Measurements from ENCODE around the gene TOR2A.
A peak's percentile ranks its signal among the peaks of the same experiment; 100 is the strongest.

Gene TOR2A

DNA sequence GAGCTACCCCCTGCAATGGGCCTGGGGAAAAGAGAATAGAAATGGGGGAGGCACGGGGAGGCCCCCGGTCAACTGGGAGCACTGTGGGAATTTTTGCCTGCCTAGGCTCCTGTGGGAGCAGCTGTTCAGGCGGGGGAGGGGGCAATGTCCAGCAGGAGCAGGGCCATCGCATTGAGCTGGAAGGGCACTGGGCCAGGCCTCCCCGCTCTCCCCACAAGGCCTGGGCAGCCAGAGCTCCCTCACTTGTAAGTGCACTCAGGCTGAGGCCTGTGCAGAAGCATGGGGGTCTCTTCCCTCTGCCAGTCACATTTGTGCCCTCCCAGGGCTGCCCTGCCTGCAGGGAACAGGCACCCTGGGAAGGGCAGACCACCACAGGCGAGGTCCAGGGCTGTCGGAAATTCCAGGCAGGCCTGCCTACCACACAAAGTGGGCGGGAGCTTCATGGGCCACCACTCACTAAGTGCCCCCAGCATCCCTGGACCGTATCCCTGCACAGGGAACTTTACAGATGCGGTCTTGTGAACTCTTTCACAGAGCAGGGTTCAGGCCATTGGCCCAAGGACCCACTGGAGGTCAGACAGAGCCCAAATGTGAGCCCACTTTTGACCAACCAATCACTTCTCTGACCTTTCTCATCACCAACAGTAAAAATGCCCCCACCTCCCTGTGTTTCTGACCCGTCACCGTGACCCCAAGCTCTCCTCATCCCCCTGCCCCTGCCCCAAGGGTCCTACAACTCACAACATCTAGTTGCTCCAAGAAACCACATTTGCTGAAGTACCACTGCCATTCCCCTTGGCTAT lies 29.3 kb downstream of the TOR2A start:
- H3K27ac ChIP-seq, result no peak overlapping the region
- no peak for DNase-seq (ENCODE audit: low read depth, low spot score)

DNA sequence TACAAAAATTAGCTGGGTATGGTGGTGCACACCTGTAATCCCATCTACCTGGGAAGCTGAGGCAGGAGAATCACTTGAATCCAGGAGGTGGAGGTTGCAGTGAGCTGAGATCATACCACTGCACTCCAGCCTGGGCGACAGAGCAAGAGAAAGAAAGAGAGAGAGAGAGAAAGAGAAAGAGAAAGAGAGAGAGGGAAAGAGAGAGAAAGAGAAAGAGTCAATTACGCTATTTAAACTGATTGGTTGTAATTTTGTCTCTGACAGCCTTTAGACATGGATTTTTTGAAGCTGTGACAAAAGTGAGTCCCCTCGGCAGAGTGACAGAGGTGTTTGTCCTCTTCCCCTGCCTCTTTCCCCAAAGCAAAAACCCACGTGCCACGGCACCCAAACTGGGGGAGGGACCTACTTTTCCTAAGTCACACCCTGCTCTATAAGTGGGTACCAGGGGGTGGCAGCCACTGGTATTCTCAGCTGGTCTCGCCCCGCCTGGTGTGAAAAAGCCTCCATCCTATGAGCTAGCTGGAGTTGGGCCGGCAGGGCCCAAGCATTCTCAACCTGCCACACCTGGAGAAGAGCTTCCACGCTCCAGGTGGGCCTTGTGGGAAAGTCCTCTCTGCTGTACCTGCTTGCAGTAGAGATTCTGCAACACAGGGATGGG lies 31.7 kb downstream of the TOR2A start:
- no peak for DNase-seq (ENCODE audit: low read depth, low spot score)
- no peak overlapping the region for H3K27ac ChIP-seq

- no peak for DNase-seq (ENCODE audit: low read depth, low spot score)
- H3K27ac ChIP-seq, result no peak overlapping the region
These were observed 34.4 kb downstream of the TOR2A start for GRCh38 chr9:127700594-127701255.

- no peak overlapping the region for H3K27ac ChIP-seq
- DNase-seq (ENCODE audit: low read depth, low spot score), result no peak
These were observed 35.0 kb downstream of the TOR2A start for GRCh38 chr9:127700140-127700539.

- DNase-seq (ENCODE audit: low read depth, low spot score), result peak; percentile 72
- peak overlapping the region; percentile 50 for H3K27ac ChIP-seq
These were observed 36.0 kb downstream of the TOR2A start for GRCh38 chr9:127698985-127699670.

GRCh38 chr9:127698386-127698785 lies 36.7 kb downstream of the TOR2A start:
- no peak overlapping the region for H3K27ac ChIP-seq
- DNase-seq (ENCODE audit: low read depth, low spot score), result no peak

DNA sequence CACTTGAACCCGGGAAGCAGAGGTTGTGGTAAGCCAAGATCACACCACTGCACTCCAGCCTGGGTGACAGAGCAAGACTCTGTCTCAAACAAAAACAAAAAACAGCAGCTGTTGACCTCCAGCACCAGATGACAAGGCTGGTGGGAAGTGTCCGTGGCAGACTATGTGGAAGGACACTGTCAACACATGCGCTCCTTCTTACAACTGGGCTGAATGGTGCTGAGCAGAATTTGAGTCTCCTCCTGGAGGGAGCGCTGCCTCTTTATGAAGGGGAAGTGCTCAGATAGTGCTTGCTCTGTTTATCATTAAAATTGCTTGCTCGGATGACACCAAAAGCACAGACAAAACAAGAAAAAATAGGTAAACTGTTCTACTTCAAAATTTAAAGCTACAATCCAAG lies 37.5 kb downstream of the TOR2A start:
- DNase-seq (ENCODE audit: low read depth, low spot score), result no peak
- H3K27ac ChIP-seq, result no peak overlapping the region

- H3K27ac ChIP-seq, result no peak overlapping the region
- DNase-seq (ENCODE audit: low read depth, low spot score), result no peak
These were observed 40.0 kb downstream of the TOR2A start for GRCh38 chr9:127694890-127695720.

DNA sequence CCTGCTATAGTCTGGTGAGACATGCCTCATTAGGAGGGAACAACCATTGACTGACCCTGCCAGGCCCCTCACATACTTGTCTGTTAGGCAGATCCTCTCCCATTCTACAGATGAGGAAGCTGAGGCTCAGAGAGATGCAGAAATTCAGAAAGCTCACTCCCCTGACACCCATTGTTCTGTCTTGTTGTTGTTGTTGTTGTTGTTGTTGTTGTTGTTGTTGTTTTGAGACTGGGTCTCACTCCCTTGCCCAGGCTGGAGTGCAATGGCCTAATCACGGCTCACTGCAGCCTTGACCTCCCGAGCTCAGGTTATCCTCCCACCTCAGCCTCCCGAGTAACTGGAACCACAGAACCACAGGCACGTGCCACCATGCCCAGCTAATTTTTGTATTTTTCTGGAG lies 41.4 kb downstream of the TOR2A start:
- H3K27ac ChIP-seq, result no peak overlapping the region
- no peak for DNase-seq (ENCODE audit: low read depth, low spot score)

- no peak overlapping the region for H3K27ac ChIP-seq
- DNase-seq (ENCODE audit: low read depth, low spot score), result no peak
These were observed 42.0 kb downstream of the TOR2A start for GRCh38 chr9:127693143-127693542.

DNA sequence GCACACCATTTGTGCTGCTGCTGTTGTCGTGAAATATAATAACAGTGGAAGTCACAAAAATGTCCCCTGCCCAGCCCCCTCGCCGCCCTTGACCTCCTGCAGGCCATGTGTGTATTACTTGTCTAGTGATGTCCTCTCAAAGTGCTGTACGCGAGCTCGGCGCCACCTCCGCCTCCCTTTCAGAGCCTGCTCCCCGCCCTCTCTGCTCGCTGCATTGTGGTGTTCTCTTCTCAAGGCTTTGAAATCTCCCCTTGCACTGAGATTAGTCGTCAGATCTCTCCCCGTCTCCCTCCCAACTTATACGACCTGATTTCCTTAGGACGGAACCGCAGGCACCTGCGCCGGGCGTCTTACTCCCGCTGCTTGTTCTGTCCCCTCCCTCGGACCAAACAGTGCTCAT lies 43.0 kb downstream of the TOR2A start:
- H3K27ac ChIP-seq, result no peak overlapping the region
- DNase-seq (ENCODE audit: low read depth, low spot score), result no peak

DNA sequence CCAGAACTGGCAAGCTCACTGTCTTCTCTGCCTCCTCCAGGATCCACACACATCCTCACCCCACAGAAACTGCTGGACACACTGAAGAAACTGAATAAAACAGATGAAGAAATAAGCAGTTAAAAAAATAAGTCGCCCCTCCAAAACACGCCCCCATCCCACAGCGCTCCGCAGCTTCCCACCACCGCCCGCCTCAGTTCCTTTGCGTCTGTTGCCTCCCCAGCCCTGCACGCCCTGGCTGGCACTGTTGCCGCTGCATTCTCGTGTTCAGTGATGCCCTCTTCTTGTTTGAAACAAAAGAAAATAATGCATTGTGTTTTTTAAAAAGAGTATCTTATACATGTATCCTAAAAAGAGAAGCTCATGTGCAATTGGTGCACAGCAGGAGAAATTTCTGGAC lies 44.4 kb downstream of the TOR2A start:
- H3K27ac ChIP-seq, result no peak overlapping the region
- no peak for DNase-seq (ENCODE audit: low read depth, low spot score)

DNA sequence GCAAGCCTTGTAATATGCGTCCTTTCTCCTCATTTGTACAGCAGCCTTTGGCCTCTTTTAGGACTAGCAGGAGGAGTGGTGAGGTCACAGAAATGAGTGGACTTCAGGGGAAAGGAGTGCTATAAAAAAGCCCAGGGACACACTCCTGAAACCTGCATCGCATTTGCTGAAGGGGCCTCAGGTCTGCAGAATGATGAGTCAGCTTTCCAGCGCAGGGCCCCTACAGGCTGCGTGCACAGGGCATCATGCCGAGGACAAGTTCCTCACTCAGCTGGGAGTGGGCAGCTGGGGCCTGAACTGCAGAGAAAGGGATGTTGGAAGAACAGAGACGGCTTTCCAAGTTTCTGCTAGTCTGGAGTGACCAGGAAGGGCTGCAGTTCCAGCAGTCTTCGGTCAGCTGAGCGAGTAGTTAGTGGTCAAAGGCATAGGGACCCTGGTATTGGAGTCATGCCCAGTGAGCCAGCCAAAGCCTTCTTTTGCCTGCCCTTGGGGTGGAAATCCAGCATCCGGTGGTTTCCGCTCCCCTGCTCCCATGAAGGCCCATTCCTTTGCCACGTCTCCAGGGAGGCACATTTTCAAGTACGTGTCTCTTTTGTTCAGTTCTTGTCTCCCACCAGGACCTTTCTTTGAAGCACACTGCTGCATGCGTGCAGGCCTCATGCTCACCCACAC lies 45.6 kb downstream of the TOR2A start:
- no peak for DNase-seq (ENCODE audit: low read depth, low spot score)
- H3K27ac ChIP-seq, result no peak overlapping the region

GRCh38 chr9:127686461-127687393 lies 48.4 kb downstream of the TOR2A start:
- DNase-seq (ENCODE audit: low read depth, low spot score), result no peak
- no peak overlapping the region for H3K27ac ChIP-seq

- DNase-seq (ENCODE audit: low read depth, low spot score), result no peak
- no peak overlapping the region for H3K27ac ChIP-seq
These were observed 50.5 kb downstream of the TOR2A start for GRCh38 chr9:127684576-127684975.

DNA sequence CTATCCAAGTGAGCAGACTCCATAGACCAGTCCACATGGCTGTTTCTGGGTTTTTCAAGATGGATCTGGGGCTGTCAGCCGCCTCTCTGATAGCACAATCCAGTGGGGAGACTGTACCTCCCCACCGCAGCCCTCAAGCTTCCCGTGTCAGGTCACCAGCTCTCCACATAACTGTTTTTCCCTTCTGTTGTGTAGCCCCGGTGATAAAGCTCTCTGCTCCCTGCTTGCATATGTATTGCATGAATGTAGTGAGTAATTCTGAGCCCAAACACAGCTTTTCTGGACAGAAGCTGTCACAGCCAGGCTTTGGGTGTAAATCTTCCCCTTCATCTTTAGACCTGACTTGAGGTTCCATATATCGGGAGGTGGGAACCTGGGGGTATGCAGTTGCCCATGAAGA lies 51.4 kb downstream of the TOR2A start:
- H3K27ac ChIP-seq, result no peak overlapping the region
- DNase-seq (ENCODE audit: low read depth, low spot score), result no peak

DNA sequence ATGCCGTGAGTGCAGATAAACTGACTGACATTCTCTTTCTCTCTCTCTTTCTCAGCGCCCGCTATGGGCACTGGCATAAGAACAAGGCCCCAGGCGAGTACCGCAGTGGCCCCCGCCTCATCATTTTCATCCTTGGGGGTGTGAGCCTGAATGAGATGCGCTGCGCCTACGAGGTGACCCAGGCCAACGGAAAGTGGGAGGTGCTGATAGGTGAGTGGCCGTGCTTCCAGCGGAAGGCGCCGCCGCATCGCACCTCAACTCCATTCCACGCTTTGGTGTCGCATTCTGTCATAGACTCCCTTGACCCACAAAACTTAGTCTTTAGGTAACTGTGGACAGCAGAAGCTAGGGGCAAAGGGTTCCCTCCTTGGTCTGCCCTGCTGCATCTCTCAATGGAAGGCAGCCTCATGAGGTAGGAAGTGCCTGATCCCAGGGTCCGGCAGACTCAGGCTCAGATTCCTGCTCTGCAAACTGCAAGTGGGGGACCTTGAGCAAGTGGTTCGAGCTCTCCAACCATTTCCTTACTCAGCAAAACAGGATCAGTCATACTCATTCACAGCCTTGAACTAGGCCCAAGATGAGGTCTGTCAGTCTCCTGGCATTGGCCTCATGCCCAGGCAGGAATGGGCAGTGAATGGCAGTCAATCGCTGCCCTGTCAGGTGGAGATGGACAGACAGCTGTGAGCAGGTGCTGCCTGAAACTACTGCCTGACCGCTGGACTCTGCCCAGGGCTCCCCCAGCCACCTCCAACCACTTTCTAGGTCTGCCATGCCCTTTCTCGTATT lies 52.5 kb downstream of the TOR2A start:
- DNase-seq (ENCODE audit: low read depth, low spot score), result no peak
- H3K27ac ChIP-seq, result no peak overlapping the region

Measured in epithelial cell of prostate (primary cell).